ENCODE measurements around the gene NCR2.

DNA sequence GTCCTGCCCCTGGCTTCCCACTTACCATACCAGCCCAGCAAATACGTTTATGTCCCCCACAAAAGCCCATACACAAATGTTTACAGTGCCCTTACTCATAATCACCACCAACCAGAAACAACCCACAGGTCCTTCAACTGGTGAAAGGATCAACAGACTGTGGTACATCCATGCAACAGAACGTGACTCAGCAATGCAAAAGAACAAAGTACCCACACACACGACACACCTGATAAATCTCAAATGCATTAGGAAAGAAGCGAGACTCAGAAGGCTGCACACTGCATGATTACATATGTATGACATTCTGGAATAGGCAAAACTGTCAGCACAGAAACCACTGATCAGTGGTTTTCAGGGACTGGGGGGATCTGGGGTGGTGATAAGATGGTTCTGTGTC, 20.5 kb downstream of the NCR2 start:
- TF ChIP-seq, protein P1, sequence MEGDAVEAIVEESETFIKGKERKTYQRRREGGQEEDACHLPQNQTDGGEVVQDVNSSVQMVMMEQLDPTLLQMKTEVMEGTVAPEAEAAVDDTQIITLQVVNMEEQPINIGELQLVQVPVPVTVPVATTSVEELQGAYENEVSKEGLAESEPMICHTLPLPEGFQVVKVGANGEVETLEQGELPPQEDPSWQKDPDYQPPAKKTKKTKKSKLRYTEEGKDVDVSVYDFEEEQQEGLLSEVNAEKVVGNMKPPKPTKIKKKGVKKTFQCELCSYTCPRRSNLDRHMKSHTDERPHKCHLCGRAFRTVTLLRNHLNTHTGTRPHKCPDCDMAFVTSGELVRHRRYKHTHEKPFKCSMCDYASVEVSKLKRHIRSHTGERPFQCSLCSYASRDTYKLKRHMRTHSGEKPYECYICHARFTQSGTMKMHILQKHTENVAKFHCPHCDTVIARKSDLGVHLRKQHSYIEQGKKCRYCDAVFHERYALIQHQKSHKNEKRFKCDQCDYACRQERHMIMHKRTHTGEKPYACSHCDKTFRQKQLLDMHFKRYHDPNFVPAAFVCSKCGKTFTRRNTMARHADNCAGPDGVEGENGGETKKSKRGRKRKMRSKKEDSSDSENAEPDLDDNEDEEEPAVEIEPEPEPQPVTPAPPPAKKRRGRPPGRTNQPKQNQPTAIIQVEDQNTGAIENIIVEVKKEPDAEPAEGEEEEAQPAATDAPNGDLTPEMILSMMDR (conservative IDR thresholded peaks at IDR 0.05 in 1 of 2, IDR thresholded peaks at IDR 0.05 in 1 of 2; ENCODE audit: extremely low read depth in 1 of 2, insufficient read depth in 1 of 2, low read depth in 1 of 2, low read length in 2 of 2), result no peak
- TF ChIP-seq EZH2 (IDR thresholded peaks at IDR 0.05; ENCODE audit: borderline replicate concordance, low read length), result no peak
